Astrocyte (in vitro differentiated cells and primary cell): ENCODE measurements around the gene MSRB3. TPM values are rescaled to one million over a fixed set of nuclear protein-coding genes. Genes with fewer than 3 reads are reported as not detected.

ENCODE experiments used
- DNase-seq: peaks from one replicate; pipeline ENCODE4 v3.0.0-alpha.2; 2010; ENCODE audit warnings: low read depth
- FAIRE-seq: peaks from 2 replicates; lab custom pipeline; 2011; peaks lifted over from hg19 to GRCh38; lab: Jason Lieb, UNC
- H2AFZ ChIP-seq: 2 replicates; pipeline ENCODE4 v1.6.0; 2012; ENCODE audit warnings: low read depth, low read length, inconsistent platforms
- H3K27ac ChIP-seq: 2 replicates; pipeline ENCODE4 v1.5.1; 2011; ENCODE audit warnings: low read depth, low read length, inconsistent platforms
- H3K27me3 ChIP-seq: 2 replicates; pipeline ENCODE4 v1.6.0; 2011; ENCODE audit warnings: low read length, inconsistent platforms; ENCODE audit not compliant: insufficient read depth
- H3K36me3 ChIP-seq: 2 replicates; pipeline ENCODE4 v1.5.1; 2011; ENCODE audit warnings: low read length, inconsistent platforms; ENCODE audit not compliant: insufficient read depth
- H3K4me1 ChIP-seq: 2 replicates; pipeline ENCODE4 v1.5.1; 2011; ENCODE audit warnings: low read length, inconsistent platforms; ENCODE audit not compliant: insufficient read depth
- H3K4me2 ChIP-seq: 2 replicates; pipeline ENCODE4 v1.6.0; 2012; ENCODE audit warnings: low read length, inconsistent platforms
- H3K4me3 ChIP-seq: 2 replicates; pipeline ENCODE4 v1.5.1; 2011; ENCODE audit warnings: low read depth, mild to moderate bottlenecking, low read length, inconsistent platforms; ENCODE audit not compliant: insufficient read depth
- H3K79me2 ChIP-seq: 2 replicates; pipeline ENCODE4 v1.6.0; 2012; ENCODE audit warnings: mild to moderate bottlenecking, low read length, inconsistent platforms; ENCODE audit not compliant: insufficient read depth
- H3K9ac ChIP-seq: 2 replicates; pipeline ENCODE4 v1.6.0; 2012; ENCODE audit warnings: mild to moderate bottlenecking, low read length, inconsistent platforms
- H3K9me3 ChIP-seq: 2 replicates; pipeline ENCODE4 v1.5.1; 2012; ENCODE audit warnings: low read depth, mild to moderate bottlenecking, low read length, inconsistent platforms; ENCODE audit not compliant: insufficient read depth
- H4K20me1 ChIP-seq: 2 replicates; pipeline ENCODE4 v1.6.0; 2012; ENCODE audit warnings: low read length, inconsistent platforms; ENCODE audit not compliant: insufficient read depth
- H3K27ac Mint-ChIP-seq: one replicate; pipeline ENCODE4 v1.8.0; 2021; ENCODE audit warnings: mild to moderate bottlenecking, mixed read lengths; ENCODE audit not compliant: unreplicated experiment
- H3K27me3 Mint-ChIP-seq: one replicate; pipeline ENCODE4 v1.8.0; 2021; ENCODE audit warnings: low read depth, mixed read lengths; ENCODE audit not compliant: unreplicated experiment
- H3K36me3 Mint-ChIP-seq: one replicate; pipeline ENCODE4 v1.8.0; 2021; ENCODE audit warnings: low read depth, mixed read lengths; ENCODE audit not compliant: unreplicated experiment
- H3K4me1 Mint-ChIP-seq: one replicate; pipeline ENCODE4 v1.8.0; 2021; ENCODE audit warnings: low read depth, mixed read lengths; ENCODE audit not compliant: unreplicated experiment
- H3K4me3 Mint-ChIP-seq: one replicate; pipeline ENCODE4 v1.8.0; 2021; ENCODE audit warnings: mild to moderate bottlenecking, moderate library complexity, mixed read lengths; ENCODE audit not compliant: unreplicated experiment
- H3K9me3 Mint-ChIP-seq: one replicate; pipeline ENCODE4 v1.8.0; 2021; ENCODE audit warnings: mild to moderate bottlenecking, mixed read lengths; ENCODE audit not compliant: unreplicated experiment
- EZH2 ChIP-seq: IDR thresholded peaks from 2 replicates; pipeline ENCODE4 v1.6.1; 2012; ENCODE audit warnings: mild to moderate bottlenecking, low read length, inconsistent platforms; ENCODE audit not compliant: insufficient read depth
- total RNA-seq: library from RNA; stranded (reverse); gene quantifications from 2 replicates; pipeline ENCODE4 v1.2.1, GENCODE V29; 2021
- TF ChIP-seq, protein P1 (sequence below): IDR thresholded peaks from 2 replicates; pipeline ENCODE4 v1.5.1; 2011; ENCODE audit warnings: low read depth, mild to moderate bottlenecking, inconsistent platforms, low read length, moderate library complexity; ENCODE audit not compliant: insufficient read depth

Gene MSRB3
- total RNA-seq, 1 donor from 2014 or later: 73.0 TPM

DNA sequence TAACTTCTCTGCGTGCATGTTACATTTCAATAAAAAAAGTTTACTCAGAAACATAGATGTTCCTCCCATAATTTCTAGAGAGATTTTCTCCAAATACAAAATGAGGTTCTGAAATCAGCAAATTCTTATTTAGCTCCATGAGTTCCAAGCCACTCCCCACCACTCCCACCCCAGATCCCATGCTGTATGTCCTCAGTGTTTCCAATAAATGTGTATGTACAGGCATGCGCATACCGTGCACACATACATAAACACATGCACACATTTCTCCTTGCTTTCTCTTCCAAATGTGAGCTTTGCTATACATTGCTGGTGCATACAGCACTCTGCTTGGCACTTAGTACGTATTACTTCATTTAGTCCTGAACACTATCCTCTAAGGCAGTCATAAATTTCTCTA is 209.7 kb downstream of the MSRB3 start:
- Histone ChIP-seq H3K4me3 (no peak overlapping the region), H3K4me2 (no peak overlapping the region), H3K27ac (no peak overlapping the region), H3K27me3 (no peaks in the 10 kb centered on the region), H3K9ac (no peak overlapping the region), H3K4me1 (peaks cover 8% of the 10 kb centered on the region), H2AFZ (no peak overlapping the region), H4K20me1 (no peaks in the 10 kb centered on the region), H3K36me3 (no peaks in the 10 kb centered on the region), H3K9me3 (peaks cover 12% of the 10 kb centered on the region), H3K79me2 (no peaks in the 10 kb centered on the region)
- peaks cover 13% of the 10 kb centered on the region for H3K4me1 Mint-ChIP-seq
- no peaks in the 10 kb centered on the region for H3K27me3 Mint-ChIP-seq
- DNase-seq (no peak), FAIRE-seq (no peak)
- peaks cover 7% of the 10 kb centered on the region for H3K36me3 Mint-ChIP-seq
- no peak overlapping the region for H3K4me3 Mint-ChIP-seq
- peak overlapping the region; percentile 24 for H3K27ac Mint-ChIP-seq
- no peak for TF ChIP-seq EZH2
- TF ChIP-seq, protein P1, sequence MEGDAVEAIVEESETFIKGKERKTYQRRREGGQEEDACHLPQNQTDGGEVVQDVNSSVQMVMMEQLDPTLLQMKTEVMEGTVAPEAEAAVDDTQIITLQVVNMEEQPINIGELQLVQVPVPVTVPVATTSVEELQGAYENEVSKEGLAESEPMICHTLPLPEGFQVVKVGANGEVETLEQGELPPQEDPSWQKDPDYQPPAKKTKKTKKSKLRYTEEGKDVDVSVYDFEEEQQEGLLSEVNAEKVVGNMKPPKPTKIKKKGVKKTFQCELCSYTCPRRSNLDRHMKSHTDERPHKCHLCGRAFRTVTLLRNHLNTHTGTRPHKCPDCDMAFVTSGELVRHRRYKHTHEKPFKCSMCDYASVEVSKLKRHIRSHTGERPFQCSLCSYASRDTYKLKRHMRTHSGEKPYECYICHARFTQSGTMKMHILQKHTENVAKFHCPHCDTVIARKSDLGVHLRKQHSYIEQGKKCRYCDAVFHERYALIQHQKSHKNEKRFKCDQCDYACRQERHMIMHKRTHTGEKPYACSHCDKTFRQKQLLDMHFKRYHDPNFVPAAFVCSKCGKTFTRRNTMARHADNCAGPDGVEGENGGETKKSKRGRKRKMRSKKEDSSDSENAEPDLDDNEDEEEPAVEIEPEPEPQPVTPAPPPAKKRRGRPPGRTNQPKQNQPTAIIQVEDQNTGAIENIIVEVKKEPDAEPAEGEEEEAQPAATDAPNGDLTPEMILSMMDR: no peak
- peaks cover 12% of the 10 kb centered on the region for H3K9me3 Mint-ChIP-seq

DNA sequence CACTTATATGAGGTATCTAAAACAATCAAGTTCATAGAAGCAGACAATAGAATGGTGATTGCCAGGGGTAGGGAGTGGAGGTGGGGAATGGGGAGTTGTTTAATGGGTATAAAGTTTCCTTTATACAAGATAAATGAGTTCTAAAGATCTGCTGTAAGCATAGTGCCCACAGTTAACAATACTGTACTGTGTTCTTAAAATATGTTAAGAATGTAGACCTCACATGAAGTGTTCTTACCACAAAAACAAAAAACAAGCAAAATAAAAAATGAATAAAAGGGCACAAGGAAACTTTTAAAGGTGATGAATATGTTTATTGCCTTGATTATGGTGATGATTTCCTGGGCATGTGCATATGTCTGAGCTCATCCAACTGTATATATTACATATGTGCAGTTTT is 211.8 kb downstream of the MSRB3 start:
- H3K4me2 ChIP-seq: no peak overlapping the region
- H3K4me1 Mint-ChIP-seq: peaks cover 31% of the 10 kb centered on the region
- no peaks in the 10 kb centered on the region for H3K36me3 ChIP-seq
- H3K27me3 Mint-ChIP-seq: no peaks in the 10 kb centered on the region
- peaks cover 18% of the 10 kb centered on the region for H3K4me1 ChIP-seq
- peak overlapping the region; percentile 70 for H3K27ac Mint-ChIP-seq
- no peak overlapping the region for H3K4me3 Mint-ChIP-seq
- DNase-seq (peak; percentile 49), FAIRE-seq (no peak)
- H3K9me3 Mint-ChIP-seq: no peaks in the 10 kb centered on the region
- H4K20me1 ChIP-seq: no peaks in the 10 kb centered on the region
- TF ChIP-seq EZH2: no peak
- TF ChIP-seq, protein P1: no peak
- H3K9ac ChIP-seq: no peak overlapping the region
- H3K27ac ChIP-seq: no peak overlapping the region
- H3K4me3 ChIP-seq: no peak overlapping the region
- H3K36me3 Mint-ChIP-seq: no peaks in the 10 kb centered on the region
- no peak overlapping the region for H2AFZ ChIP-seq
- H3K27me3 ChIP-seq: no peaks in the 10 kb centered on the region
- H3K79me2 ChIP-seq: no peaks in the 10 kb centered on the region
- no peaks in the 10 kb centered on the region for H3K9me3 ChIP-seq

DNA sequence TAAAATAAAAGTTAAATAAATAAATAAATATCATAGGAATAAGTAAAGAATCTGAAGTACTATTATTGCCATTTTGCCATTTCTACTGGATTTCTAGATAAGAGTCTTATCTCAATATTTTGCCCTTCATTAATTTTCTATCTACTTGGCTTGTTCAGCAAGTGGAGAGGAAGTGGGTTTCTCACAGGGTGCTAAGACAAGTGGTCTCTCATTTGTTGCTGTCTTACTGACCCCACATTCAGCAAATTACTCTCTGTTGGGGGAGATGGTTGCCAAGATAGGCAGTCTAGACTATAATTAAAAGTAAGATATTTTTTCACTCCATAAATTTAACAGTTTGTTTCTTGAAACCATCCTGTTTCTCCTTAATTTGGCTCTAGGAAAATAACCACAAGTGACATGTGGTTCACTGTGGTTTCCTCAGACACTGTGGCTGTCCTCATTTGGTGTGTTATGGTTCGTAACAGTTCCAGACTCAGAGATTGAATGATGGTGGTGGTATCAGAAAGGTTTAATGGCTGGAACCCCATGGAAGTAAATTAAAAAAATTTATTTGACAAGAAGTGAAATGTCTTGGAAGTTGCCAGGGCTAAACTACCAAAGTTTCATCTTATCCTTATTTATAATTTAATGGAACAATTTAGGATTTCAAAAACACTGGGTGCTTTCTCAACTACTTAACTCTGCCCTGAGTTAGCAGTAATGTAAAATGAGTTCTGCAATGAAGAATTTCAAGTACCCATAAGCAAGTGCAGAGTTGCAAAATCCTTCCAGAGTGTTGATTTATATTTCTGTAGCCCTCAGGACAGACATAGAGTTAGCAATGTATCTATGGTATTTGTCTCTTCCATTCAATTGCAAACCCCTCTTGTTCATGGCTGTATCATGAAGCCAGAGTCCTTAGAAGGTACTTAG is 214.8 kb downstream of the MSRB3 start:
- H3K4me3 Mint-ChIP-seq: no peak overlapping the region
- H3K27ac Mint-ChIP-seq: no peak overlapping the region

More for the DNA sequence above, 214.8 kb downstream of the MSRB3 start:
- TF ChIP-seq EZH2: no peak
- TF ChIP-seq, protein P1: no peak
- Histone ChIP-seq H3K4me2 (no peak overlapping the region), H3K9me3 (no peaks in the 10 kb centered on the region), H3K4me3 (no peak overlapping the region), H3K27me3 (no peaks in the 10 kb centered on the region), H3K9ac (no peak overlapping the region), H4K20me1 (no peaks in the 10 kb centered on the region), H3K79me2 (no peaks in the 10 kb centered on the region), H3K4me1 (peaks cover 27% of the 10 kb centered on the region), H3K36me3 (no peaks in the 10 kb centered on the region), H2AFZ (no peak overlapping the region), H3K27ac (no peak overlapping the region)
- Mint-ChIP-seq H3K9me3 (no peaks in the 10 kb centered on the region), H3K36me3 (no peaks in the 10 kb centered on the region), H3K27me3 (no peaks in the 10 kb centered on the region), H3K4me1 (peaks cover 47% of the 10 kb centered on the region)
- no peak for FAIRE-seq
- DNase-seq: peak; percentile 46
